Stimulated activated CD4-positive, alpha-beta T cell treated with anti-CD3 and anti-CD28 coated beads, Interleukin-1b, Interleukin-23, amount 100 ng/mL, for 48 hours (primary cell): Measurements from ENCODE around the gene HAUS7.
A peak's percentile ranks its signal among the peaks of the same experiment; 100 is the strongest.

Source experiments
- DNase-seq: peaks from one replicate; pipeline ENCODE4 v3.0.0-alpha.2; 2020

HAUS7 gene

DNA sequence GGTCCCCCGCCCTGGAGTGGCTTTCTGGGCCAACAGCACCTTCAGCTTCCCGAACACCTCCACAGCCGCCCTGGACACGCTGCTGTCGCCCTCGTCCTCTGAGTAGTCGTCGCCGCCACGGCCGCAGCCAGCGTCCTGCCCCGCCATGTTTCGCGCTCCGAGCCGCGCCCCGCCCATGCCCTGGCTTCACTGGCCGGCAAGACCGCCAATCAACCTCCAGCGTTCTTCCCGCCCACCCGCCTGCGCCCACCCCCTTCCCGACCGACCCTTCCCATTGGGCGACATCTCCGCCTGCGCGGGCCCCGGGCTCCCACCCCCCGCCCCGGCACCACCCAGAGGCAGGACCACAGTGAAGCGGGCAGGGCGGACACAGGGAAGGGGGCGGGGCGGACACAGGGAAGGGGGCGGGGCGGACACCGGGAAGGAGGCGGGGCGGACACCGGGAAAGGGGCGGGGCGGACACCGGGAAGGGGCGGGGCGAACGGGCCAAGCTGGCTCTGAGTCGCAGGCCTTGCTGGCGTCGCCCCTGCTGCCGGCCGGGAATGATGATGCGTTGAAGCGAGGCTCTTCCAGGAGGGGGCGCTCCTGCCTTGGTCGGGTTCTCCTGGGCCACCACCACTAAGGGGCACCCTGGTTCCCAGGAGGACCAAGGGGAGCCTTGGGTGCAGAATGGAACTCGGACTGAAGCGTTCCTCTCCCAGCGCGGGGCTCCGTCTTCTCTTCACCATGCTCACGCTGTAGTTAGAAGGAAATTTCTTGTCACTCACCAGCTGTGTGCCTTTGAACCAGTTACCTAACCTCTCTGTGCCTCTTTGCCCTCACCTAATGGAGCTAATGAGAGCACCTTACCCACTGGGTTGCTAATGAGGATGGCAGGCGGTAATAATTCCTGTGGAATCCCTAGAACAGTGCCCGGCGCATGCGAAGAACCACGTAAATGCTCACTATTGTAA, at the start of gene HAUS7:
Gene HAUS7 (minus strand): TSS at position 166 of the 953 bp plus-strand sequence. CDS start 19 bp downstream, at position 147.
- peak; percentile 87 for DNase-seq

DNA sequence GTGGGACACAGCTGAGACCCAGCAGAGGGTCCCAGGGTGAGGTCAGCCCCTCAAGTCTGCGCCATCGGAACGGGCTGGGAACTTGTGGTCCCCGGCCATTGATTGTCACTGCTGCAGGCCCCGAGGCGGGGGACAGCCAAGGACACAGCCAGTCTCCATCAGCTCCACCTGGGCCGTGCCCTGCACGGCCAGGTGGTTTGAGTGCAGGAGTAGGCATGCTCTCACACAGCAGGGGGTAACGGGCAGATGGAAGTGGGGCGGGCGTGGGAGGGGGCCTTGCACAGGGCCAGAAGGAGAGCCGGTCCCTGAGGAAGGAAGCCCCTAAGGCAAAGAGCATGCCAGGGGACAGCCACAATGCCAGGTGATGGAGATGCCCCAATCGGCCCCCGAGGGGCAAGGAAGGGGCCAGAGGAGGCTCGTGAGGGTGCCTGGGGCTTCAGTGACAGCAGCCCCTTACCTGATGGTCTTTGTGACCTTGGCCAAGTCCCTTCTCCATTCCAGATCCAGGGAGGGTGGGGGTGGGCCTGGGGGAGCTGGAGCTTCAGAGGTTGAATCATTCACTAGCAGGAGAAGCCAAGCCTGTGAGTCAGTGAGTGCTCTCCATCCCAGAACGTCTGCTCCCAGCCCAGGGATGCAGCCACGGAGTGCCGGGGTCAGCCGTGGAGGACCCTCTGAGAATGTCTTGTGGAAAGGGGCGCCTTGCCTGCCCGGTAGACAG, 49.4 kb upstream of the HAUS7 start:
- no peak for DNase-seq

DNA sequence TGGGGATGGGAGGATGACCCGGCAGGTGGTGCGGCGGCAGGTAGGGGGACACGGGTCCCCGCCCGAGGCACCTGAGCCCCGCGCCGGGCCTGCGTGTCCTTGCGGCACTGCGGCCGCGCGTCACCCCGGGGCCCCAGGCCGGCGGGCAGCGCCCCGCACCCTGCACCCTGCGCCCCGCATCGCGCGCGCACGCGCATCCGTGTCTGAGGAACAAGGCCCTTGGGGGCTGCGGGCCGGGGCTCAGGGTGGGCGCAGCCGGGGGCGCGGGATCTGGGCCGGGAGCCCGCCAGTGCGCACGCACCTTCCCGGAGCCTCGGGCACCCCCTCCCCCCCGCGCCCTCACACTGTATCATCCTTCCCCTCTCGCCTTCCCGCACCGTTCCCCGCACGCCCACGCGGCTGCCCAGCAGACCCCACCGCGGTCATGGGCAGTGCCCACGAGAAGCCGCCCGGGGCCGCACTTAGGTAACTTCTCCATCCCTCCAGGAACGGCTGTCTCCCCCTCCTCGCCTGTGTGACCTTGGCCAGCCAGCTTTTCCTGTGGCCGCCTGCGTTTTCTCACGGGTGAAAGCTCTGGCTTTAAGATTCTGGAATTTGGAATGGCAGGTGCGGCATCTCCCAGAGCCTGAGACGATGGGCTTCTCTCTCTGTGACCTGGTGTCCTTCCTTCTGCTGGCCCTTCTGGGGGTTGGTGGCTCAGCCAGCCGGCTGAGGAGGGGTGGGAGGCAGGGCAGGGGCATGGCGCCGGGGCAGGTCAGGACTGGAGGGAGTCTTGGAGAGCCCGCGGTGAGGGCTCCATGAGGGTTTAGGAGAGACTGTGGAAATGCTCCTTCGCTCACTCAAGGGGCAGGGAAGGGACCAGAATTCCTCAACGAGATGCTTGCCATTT, 47.8 kb upstream of the HAUS7 start:
- no peak for DNase-seq

DNA sequence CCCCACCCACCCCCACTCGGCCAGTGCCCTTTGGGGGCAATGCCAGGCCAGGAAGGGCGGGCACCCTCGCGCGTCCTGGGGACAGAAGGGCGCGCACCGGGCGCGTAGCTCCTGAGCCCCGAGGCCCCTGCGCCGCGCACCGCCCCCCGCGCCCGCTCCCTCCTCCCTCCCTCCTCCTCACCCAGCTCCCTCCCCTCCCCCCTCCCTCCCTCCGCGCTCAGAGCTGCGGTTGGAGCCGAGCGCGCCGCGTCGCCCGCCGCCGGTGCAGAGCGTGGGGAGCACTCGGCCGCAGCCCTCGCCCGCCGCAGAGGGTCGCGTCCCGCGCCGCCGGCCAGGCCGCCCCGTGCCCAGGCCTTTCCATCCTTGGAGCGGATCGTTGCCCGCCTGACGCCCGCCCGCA, 47.0 kb upstream of the HAUS7 start, which contains the start of gene ATP2B3:
Gene ATP2B3 (plus strand): TSS at position 220 of the 400 bp plus-strand sequence. CDS start 18,606 bp downstream, outside the sequence.
- DNase-seq = no peak

DNA sequence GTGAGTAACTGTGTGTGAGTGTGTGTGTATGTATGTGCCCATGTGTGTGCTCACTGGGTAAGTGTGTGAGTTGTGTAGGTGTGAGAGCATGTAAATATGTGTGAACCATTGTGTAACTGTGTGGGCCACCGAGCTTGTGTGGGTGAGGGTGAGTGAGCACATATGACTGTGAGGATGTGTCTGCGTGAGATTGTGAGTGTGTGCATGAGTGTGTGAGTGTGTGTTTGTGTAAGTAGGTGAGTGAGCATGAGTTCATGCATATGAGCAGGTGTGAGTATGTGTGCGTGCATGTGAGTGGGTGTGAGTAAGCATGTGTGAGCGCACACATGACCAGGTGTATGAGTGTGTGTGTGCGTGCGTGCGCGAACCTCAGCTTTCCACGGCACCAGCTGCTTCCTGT, 45.7 kb upstream of the HAUS7 start:
- no peak for DNase-seq

DNA sequence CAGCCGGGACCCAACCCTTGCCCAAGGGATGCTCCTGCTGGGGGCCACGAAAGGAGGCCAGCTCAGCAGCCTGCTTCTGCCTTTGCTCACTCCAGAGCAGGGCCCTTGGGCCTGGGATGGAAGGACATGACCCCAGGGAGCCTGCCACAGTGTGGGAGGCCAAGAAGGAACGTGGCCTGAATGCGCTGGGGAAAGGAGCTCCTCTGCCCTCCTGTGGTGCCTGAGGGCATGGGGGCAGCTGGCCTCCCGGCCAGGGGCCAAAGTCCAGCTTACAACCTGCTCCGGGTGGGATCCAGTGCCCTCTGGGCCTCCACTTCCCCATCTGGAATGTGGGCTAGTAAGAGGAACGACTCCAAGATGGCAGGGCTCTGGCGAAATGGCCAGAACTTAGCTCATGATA, 45.1 kb upstream of the HAUS7 start:
- DNase-seq = no peak

DNA sequence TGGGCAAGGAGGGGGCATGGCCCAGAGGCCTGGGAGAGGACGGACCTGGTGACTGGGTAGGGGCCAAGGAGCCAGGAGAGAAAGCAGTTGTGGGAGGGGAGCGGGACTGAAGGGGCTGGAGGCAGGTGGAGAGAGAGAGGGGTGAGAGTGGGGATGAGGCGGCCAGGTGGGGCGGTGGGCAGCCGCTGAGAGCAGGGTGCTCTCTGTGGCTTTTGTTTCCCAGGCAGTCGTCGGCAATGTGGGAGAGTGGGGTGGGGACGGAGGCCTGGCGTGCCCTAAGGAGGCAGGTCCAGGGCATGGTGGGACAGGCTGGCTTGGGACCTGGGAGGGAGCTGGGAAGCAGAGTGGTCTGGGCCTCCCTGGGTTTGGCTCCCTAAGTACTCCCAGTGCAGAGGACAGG, 43.9 kb upstream of the HAUS7 start:
- no peak for DNase-seq

DNA sequence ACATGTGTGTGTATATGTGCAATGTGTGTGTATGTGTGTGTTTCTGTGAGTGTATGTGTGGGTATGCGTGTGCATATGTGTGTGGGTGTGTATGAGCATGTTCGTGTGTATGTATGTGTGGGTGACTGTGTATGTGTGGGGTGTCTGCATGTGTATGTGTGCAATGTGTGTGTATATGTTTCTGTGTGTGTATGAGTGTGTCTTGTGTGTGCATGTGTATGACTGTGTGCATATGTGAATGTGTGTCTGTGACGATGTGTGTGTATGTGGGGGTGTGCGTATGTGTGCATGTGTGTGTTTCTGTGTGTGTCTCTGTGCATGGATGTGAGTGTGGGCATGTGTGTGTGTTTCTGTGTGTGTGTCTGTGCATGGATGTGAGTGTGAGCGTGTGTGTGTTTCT, 42.9 kb upstream of the HAUS7 start:
- DNase-seq = no peak

DNA sequence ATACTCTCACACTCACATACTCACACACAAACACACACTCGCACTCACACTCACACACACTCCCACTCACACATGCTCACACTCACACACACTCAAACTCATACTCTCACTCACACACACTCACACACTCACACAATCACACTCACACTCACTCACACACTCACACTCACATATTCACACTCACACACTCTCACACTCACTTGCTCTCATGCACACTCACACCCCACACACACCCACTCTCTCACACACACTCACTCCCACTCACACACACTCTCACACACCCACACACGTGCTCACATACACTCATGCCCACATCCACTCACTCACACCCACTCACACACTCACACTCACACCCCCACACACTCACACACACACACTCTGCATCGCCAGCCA, 42.1 kb upstream of the HAUS7 start:
- DNase-seq = no peak

DNA sequence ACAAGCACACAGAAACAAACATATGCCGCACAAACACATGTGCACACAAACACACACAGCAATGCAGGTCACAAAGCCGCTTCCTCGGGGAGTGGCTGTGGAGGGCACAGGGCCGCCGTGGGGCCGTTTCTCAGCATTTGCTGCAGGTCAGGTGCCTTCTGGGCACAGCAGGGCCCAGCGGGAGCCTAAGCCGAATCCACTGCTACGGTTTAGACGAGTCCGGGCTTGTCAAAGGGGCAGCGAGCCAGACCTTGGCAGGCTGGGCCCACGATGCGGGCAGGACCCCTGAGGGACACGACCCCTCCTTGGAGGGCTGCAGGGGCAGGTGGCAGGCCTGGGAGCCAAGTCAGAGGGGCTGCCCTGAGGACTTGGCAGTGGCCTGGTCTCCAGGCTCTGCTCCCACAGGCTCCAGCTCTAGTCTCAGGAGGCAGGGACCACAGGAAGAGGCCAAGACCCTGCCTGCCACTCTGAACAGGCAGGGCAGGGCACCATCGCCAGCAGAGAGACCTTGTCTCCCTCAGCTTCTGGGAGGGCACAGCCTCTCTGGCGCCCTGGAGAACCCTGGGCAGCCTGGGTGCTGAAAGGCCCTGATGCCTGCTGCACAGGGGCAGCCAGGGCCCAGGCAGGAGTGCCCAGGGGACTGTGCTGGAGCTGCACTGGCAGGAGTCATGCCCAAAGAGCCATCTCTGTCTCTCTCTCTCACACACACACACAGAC, 41.6 kb upstream of the HAUS7 start:
- DNase-seq = no peak

DNA sequence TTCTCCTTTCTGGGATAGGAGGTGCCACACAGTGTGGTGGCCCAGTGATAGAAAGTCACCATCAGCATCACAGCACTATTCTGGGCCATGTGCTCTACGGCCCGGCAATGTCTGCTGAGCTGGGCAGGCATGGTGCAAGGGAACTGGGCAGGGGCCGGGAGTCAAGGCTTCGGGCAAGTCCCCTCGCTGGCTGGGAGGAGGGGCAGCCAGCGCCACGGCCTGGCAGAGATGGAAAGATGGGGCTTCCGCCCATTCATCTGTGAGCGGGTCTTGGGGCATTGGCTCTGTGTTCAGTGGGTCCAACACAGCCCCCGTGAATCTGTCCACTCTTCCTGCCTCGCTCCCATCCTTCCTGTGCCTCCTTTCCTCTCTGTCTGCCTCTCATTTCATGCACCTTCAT, 40.0 kb upstream of the HAUS7 start:
- no peak for DNase-seq

DNA sequence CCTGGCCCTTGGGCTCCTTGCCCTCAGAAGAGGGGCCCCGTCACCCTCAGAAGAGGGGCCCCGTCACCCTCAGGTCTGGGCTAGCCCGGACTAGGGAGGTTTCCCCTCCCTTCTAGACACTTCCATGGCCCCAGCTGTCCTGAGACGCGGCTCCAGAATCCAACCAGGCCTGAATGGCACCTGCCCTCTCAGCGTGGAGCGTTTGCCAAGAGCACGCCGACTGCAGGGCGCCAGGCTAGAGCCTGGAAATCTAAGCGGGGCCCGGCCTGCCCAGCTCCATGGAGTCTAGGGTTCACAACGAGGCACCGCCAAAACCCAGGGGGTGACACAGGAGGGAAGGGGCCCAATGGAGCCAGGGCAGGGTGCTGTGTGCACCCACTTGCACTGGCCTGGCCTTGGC, 39.2 kb upstream of the HAUS7 start:
- no peak for DNase-seq

DNA sequence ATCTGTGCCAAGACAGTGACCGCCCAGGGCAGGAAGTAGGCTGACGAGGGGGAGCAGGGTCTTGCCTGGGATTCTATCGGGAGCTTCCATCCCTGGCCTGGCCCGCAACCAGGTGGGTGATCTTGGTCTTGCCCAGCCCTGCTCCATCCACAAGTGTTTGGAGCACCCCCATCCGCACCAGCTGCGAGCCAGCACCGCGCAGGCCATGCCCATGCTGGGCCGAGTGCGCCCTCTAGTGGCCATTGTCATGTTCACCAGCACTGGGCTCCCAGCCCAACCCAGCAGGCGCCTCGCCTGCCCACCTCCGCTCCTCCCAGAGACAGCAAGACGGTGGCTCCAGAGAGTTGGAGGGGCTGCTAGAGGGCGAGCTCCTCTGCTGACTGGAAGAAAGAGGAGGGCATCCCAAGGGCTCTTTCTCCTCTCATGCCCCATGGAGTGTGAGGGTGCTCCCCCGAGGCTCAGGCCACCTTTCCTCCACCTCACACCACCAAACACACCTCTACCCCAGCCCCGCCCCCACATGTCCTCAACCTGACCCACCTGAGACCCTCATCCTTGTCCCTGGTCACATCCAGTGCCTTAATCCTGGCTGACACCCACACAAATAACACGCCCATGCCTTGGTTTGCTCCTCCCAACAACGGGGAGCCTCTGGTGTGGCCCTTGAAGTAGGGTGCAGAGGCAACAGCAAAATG, 37.3 kb upstream of the HAUS7 start:
- peak; percentile 77 for DNase-seq

DNA sequence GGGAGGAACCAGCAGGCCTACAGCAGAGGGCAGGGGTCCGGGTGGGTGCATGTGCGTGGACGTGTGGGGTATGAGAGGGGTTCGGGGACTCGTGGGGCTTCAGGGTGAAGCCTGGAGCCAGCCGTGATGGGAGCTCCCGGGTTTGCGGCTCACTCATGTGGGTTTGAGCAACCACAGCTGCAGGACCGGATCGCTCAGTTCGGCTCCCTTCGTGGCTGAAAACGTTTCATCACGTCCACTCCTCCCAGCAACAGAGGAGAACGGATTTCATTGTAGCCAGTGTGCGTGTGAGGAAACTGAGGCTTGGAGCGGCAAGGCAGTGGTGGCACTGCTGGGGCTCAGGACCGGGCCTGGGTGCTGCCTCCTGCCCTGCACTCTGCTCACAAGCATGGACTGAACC, 35.0 kb upstream of the HAUS7 start:
- DNase-seq = no peak

DNA sequence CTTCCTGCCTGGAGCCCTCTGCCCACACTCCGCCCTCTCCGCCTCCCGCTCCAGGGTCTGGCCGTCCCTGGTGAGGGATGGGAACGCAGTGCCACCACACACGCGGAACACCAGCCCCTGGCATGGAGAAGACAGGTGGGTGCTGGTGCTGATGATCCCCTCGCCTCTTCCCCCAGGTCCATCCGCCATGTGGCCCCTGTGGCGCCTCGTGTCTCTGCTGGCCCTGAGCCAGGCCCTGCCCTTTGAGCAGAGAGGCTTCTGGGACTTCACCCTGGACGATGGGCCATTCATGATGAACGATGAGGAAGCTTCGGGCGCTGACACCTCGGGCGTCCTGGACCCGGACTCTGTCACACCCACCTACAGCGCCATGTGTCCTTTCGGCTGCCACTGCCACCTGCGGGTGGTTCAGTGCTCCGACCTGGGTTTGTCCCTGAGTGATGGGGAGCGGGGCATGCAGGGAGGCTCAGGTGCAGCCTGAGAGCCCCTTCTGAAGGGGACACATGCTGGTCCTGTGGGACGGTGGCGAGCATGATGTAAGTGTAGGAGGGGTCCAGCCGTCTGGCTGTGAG, 34.2 kb upstream of the HAUS7 start:
- DNase-seq = no peak

DNA sequence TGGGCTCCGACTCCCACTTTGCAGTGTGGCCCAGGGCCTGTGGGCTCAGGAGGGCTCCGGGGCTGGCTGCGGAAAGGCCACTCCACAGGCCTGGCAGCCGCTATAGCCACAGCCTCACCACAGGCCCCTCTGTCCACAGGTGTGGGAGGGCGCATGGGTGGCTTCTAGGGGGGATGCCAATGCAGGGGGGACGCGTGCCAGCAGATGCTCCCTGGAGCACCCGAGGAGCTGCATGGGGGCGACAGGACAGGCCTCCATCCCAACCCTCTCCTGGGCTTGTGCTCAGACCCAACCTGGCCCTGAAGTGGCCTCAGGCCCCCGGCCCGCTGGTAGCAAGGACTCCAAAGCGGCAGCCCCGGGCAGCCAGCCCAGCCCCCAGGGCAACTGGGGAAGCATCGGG, 32.4 kb upstream of the HAUS7 start:
- no peak for DNase-seq

DNA sequence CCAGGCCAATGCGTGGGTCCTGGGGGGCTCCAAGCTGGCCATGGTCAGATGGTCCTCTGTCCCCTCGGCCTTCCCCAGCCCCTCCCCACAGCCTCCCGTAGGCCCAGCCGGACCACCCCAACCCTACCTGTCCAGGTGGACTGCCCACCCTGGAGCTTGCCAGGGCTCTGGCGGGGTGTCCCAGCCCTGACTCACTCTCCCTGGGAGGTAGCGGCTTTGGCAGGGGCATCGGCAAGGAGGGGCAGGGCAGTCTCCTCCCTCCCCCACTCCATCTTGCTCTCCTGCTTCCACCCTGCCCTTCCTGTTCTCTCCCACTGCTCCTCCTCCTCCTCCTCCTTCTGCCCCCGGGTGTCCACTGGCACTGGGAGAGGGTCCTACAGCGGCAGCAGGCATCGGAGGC, 31.8 kb upstream of the HAUS7 start:
- no peak for DNase-seq

DNA sequence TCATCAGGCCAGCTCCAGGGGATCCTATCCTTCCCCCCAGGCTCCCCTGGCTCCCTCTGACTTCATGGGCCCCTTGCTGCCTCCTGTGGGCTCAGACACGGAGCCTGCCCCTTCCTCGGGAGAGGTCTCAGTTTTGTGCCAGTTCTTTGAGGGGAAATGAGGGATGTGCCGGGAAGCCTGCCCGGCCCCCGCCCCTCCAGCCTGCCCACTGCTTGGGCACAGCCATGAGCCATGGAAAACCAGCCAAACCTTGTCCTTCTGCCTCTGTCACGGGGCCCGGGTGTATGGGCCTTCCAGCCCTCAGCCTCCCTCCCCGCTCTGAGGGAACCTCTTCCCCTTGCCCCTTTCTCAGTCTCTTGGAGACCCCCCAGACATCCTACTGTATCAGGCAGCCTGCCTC, 31.2 kb upstream of the HAUS7 start:
- DNase-seq = no peak

DNA sequence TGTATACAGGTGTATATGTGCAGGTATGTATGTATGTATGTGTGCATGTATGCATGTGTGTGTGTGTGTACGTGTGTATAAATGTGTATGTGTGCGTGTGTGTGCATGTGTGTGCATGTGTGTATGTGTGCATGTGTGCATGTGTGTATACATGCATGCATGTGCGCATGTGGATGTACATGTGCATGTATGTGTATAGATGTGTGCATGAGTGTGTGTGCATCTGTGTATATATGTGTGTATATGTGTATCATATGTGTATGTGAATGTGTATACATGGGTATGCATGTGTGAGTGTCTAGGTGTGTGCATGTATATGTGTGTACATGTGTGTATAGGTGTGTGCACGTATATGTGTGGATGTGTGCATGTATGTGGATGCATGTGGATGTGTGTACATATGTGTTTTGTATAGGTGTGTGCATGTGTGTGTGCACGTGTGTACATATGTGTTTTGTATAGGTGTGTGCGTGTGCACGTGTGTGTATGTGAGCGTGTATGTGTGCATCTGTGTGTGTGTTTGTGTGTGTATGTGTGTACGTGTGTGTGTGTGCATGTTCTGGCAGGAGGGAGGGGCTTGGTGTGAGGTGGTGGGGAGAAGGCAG, 30.4 kb upstream of the HAUS7 start:
- DNase-seq = no peak

DNA sequence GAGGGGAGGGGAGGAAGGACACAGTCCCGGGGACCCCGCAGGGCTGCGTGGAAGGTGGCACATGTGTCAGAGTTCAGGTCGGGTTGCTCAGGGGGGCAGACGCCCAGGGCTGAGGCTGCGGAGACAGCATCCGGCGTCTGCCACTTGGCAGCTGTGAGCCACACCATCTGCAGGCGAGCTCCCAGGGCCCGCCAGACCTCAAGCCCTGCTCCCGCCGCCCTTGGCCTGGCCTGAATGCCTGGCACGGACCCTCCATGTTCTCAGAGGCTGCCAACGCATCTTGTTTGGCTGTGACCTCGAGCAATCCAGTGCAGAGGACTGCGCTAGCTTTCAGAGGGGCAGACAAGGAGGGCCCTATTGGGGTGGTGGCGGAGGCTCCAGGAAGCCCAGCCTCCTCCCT, 29.5 kb upstream of the HAUS7 start:
- DNase-seq = no peak

DNA sequence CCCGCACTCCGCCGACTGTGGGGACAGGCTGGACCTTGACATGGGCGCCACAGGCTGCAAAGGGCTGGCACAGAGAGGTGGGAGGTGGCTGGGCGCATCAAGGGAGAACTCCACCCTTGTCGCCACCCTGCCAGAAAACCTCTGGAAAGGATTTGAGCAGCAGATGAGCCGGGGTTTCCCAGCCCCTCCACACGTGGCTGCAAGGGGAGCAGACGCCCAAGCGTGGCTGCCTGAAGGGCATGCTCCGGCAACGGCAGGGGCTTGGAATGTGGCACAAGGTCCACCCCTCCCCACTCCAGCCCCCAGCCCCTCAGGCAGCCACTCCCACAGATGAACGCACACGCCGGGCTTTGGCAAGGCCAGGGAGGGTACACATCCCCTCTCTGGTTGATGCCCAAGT, 29.0 kb upstream of the HAUS7 start:
- no peak for DNase-seq
